OCI-LY3 (cell line): ENCODE results near the gene STAT5B.
A peak's percentile ranks its signal among the peaks of the same experiment; 100 is the strongest.
"Not testable (repeated sequence)": the region's sequence is repeated elsewhere in the genome, so short reads cannot be mapped to it uniquely, and the experiment has no call there.

ENCODE experiments used
- H2AFZ ChIP-seq: fragments of 200-600, 300-600 bp; shearing (Covaris generic); 2 replicates; pipeline ENCODE4 v1.6.0; 2014; ENCODE audit warnings: antibody characterized with exemption, low read depth, low read length
- H3K27ac ChIP-seq: fragments of 200-600, 300-600 bp; sonication (generic); 2 replicates; pipeline ENCODE4 v1.5.1; 2014; ENCODE audit warnings: mild to moderate bottlenecking, low read length, moderate library complexity, mixed read lengths
- H3K27me3 ChIP-seq: fragments of 200-600, 300-600 bp; sonication (generic); 2 replicates; pipeline ENCODE4 v1.6.1; 2014; ENCODE audit warnings: low read depth, low read length, mixed read lengths
- H3K36me3 ChIP-seq: fragments of 200-600, 300-600 bp; sonication (generic); replicated peaks from 2 replicates; pipeline ENCODE3; 2014; ENCODE audit warnings: low read depth, low read length, mixed read lengths
- H3K4me1 ChIP-seq: fragments of 300-600, 200-600 bp; sonication (generic); 2 replicates; pipeline ENCODE4 v1.6.1; 2014; ENCODE audit warnings: low read length, mixed read lengths
- H3K4me2 ChIP-seq: fragments of 200-600, 300-600 bp; sonication (generic); 2 replicates; pipeline ENCODE4 v1.6.1; 2014; ENCODE audit warnings: low read length, mixed read lengths
- H3K4me3 ChIP-seq: fragments of 300-600, 200-600 bp; sonication (generic); 2 replicates; pipeline ENCODE4 v1.5.1; 2014; ENCODE audit warnings: antibody characterized with exemption, mild to moderate bottlenecking, low read length, moderate library complexity
- H3K79me2 ChIP-seq: fragments of 300-600, 200-600 bp; shearing (Covaris generic); 2 replicates; pipeline ENCODE4 v1.6.1; 2014; ENCODE audit warnings: mild to moderate bottlenecking, low read length, mixed read lengths
- H3K9ac ChIP-seq: fragments of 300-600, 200-600 bp; shearing (Covaris generic); 2 replicates; pipeline ENCODE4 v1.6.0; 2014; ENCODE audit warnings: mild to moderate bottlenecking, low read length, moderate library complexity
- H3K9me3 ChIP-seq: fragments of 200-600, 300-600 bp; shearing (Covaris generic); 2 replicates; pipeline ENCODE4 v1.6.1; 2014; ENCODE audit warnings: low read length, mixed read lengths; ENCODE audit not compliant: insufficient read depth
- H4K20me1 ChIP-seq: fragments of 200-600, 300-600 bp; sonication (generic); 2 replicates; pipeline ENCODE4 v1.6.1; 2016; ENCODE audit warnings: low read length, mixed read lengths; ENCODE audit not compliant: insufficient read depth
- CTCF ChIP-seq: fragments of 200-600, 300-600 bp; sonication (generic); IDR thresholded peaks from 2 replicates; pipeline ENCODE4 v1.5.1; 2014; ENCODE audit warnings: antibody characterized with exemption, low read length, low read depth
- EZH2phosphoT487 ChIP-seq: fragments of 200-600 bp; shearing (Covaris generic); IDR thresholded peaks from 2 replicates; pipeline ENCODE4 v1.6.1; 2018; ENCODE audit warnings: antibody characterized with exemption, mixed run types, low read depth

Gene STAT5B

GRCh38 chr17:42221886-42222745 is 54.1 kb downstream of the STAT5B start:
- H3K79me2 ChIP-seq = no peaks in the 10 kb centered on the region
- no peaks in the 10 kb centered on the region for H3K4me1 ChIP-seq
- H3K4me3 ChIP-seq = no peak overlapping the region
- no peak overlapping the region for H3K9ac ChIP-seq
- no peaks in the 10 kb centered on the region for H4K20me1 ChIP-seq
- H3K36me3 ChIP-seq = peaks cover 33% of the 10 kb centered on the region
- no peak overlapping the region for H3K4me2 ChIP-seq
- H2AFZ ChIP-seq = no peak overlapping the region
- H3K27me3 ChIP-seq = no peaks in the 10 kb centered on the region
- TF ChIP-seq CTCF (peak; percentile 60), EZH2phosphoT487 (no peak)
- H3K27ac ChIP-seq = no peak overlapping the region
- no peaks in the 10 kb centered on the region for H3K9me3 ChIP-seq

- not testable (repeated sequence) for H4K20me1 ChIP-seq, H2AFZ ChIP-seq, H3K9me3 ChIP-seq, H3K79me2 ChIP-seq, H3K4me3 ChIP-seq, H3K9ac ChIP-seq, H3K27ac ChIP-seq, H3K4me2 ChIP-seq, H3K4me1 ChIP-seq, H3K27me3 ChIP-seq
- peaks cover 47% of the 10 kb centered on the region for H3K36me3 ChIP-seq
These were observed 56.9 kb downstream of the STAT5B start for GRCh38 chr17:42219280-42219679.

- no peak overlapping the region for H3K4me2 ChIP-seq
- no peaks in the 10 kb centered on the region for H3K79me2 ChIP-seq
- H3K9me3 ChIP-seq = no peaks in the 10 kb centered on the region
- H3K4me1 ChIP-seq = no peaks in the 10 kb centered on the region
- TF ChIP-seq EZH2phosphoT487 (no peak), CTCF (no peak)
- no peak overlapping the region for H3K9ac ChIP-seq
- H3K27ac ChIP-seq = no peak overlapping the region
- no peak overlapping the region for H2AFZ ChIP-seq
- no peak overlapping the region for H3K4me3 ChIP-seq
- H4K20me1 ChIP-seq = no peaks in the 10 kb centered on the region
- H3K27me3 ChIP-seq = no peaks in the 10 kb centered on the region
- H3K36me3 ChIP-seq = peaks cover 54% of the 10 kb centered on the region
These were observed 62.0 kb downstream of the STAT5B start for GRCh38 chr17:42214156-42214555.

GRCh38 chr17:42212382-42212781 is 63.8 kb downstream of the STAT5B start:
- TF ChIP-seq CTCF = no peak
- TF ChIP-seq EZH2phosphoT487 = no peak
- Histone ChIP-seq H4K20me1 (no peaks in the 10 kb centered on the region), H2AFZ (no peak overlapping the region), H3K27me3 (no peaks in the 10 kb centered on the region), H3K9ac (no peak overlapping the region), H3K36me3 (peaks cover 56% of the 10 kb centered on the region), H3K4me1 (no peaks in the 10 kb centered on the region), H3K9me3 (no peaks in the 10 kb centered on the region), H3K79me2 (no peaks in the 10 kb centered on the region), H3K4me2 (no peak overlapping the region), H3K4me3 (no peak overlapping the region), H3K27ac (no peak overlapping the region)

- not testable (repeated sequence) for H3K9ac ChIP-seq, H2AFZ ChIP-seq, H3K4me3 ChIP-seq, H4K20me1 ChIP-seq, H3K4me2 ChIP-seq, H3K4me1 ChIP-seq, H3K27ac ChIP-seq, H3K79me2 ChIP-seq, H3K27me3 ChIP-seq, H3K9me3 ChIP-seq
- peaks cover 55% of the 10 kb centered on the region for H3K36me3 ChIP-seq
These were observed 64.3 kb downstream of the STAT5B start for GRCh38 chr17:42211921-42212341.
